NCI-H2196 (cell line): ENCODE results near the gene UNC80.

ENCODE experiments used
- DNase-seq: peaks from one replicate; lab custom pipeline; 2025; ENCODE audit not compliant: unreplicated experiment; lab: John Stamatoyannopoulos, UW

The UNC80 gene

GRCh38 chr2:210004881-210005280 lies 233.2 kb downstream of the UNC80 start:
- DNase-seq = no peak

DNA sequence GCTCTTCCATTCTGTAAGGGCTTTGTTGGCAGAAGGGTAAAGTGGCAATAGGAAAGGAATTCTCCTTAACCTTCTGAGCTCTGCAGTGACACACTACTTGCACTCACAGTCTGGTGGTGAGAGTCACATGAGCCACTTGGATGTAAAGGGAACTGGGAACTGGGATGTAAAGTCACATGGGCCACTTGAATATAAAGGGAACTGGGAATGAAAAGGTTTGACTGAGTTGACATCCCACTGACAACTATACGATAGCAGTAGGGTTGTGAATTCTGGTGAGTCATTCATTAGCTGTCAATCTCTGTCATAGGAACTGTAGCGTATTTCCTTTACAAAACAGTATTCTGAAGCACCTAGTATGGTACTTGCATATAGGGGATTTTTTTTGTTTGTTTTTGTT lies 236.3 kb downstream of the UNC80 start:
- DNase-seq = no peak

- no peak for DNase-seq
Observed at GRCh38 chr2:210009126-210009525, 237.5 kb downstream of the UNC80 start.

GRCh38 chr2:210009896-210010295 lies 238.3 kb downstream of the UNC80 start:
- DNase-seq = no peak

- DNase-seq = no peak
Observed at GRCh38 chr2:210020138-210020537, 248.5 kb downstream of the UNC80 start.

DNA sequence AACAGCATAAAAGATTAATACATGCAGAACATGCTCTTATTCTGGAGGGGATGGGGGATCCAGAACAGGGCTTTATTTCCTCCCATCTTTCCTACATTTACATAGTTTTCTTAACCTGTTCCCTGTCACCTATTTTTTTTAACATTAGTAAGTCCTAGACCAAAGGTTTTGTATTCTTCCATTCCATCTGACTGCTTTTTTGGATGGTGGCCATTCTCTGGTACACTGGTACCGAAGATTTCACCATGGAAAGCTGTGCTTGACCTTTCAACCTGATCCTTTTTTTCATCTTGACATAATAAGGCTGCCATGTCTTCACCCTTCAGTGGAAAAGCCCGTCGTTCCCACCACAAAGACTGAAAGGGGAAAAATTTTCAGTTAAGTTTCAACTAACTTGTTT lies 251.2 kb downstream of the UNC80 start:
- DNase-seq = no peak

GRCh38 chr2:210027608-210028007 lies 256.0 kb downstream of the UNC80 start:
- DNase-seq = no peak

GRCh38 chr2:210028178-210028577 lies 256.5 kb downstream of the UNC80 start:
- DNase-seq = no peak

- DNase-seq = no peak
Observed at GRCh38 chr2:210034087-210034683, 262.6 kb downstream of the UNC80 start.

- no peak for DNase-seq
Observed at GRCh38 chr2:210035679-210036078, 264.0 kb downstream of the UNC80 start.

DNA sequence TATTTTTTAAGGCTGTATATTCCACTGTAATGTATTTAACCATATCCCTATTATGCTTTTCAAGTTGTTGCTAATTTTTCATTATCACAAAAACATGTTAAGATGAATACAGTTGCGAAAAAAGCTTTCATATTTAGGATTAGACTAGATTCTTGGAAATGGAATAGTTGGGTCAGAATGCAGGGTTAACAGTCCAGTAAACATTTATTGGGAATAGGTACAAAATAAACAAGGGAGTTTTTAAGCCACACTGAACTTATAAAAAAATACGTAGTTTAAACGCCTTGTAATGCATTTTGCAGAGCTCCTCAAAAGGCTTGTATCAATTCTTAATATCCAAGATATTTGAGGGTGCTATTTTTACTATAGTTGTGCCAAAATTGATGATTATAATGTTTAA lies 266.4 kb downstream of the UNC80 start:
- DNase-seq = no peak

- DNase-seq = no peak
Observed at GRCh38 chr2:210046851-210047500, 275.3 kb downstream of the UNC80 start.
